Inflammatory macrophage treated with lipopolysaccharide for 1 hour (primary cell): Measurements from ENCODE around the gene LEAP2.
A peak's percentile ranks its signal among the peaks of the same experiment; 100 is the strongest.
"Not testable (repeated sequence)": the region's sequence is repeated elsewhere in the genome, so short reads cannot be mapped to it uniquely, and the experiment has no call there.

Experiments
- DNase-seq, 2 donors: peaks; one replicate each; pipeline ENCODE4 v3.0.0-alpha.2; 2020 to 2022

The LEAP2 gene

GRCh38 chr5:132841305-132841704 is 32.2 kb upstream of the LEAP2 start:
- peak; percentile 42 to 45 for DNase-seq

- no peak for DNase-seq
Observed at GRCh38 chr5:132848270-132848669, 25.2 kb upstream of the LEAP2 start.

- DNase-seq: no peak
Observed at GRCh38 chr5:132849347-132849746, 24.1 kb upstream of the LEAP2 start.

GRCh38 chr5:132850066-132850465 is 23.4 kb upstream of the LEAP2 start:
- no peak for DNase-seq

- no peak for DNase-seq
Observed at GRCh38 chr5:132853323-132853722, 20.1 kb upstream of the LEAP2 start.

GRCh38 chr5:132853790-132854189 is 19.7 kb upstream of the LEAP2 start:
- DNase-seq: no peak

- no peak for DNase-seq
Observed at GRCh38 chr5:132854301-132854700, 19.2 kb upstream of the LEAP2 start.

- DNase-seq: not testable (repeated sequence)
Observed at GRCh38 chr5:132854992-132855391, 18.5 kb upstream of the LEAP2 start.

GRCh38 chr5:132856011-132856410 is 17.5 kb upstream of the LEAP2 start:
- DNase-seq: no peak

- no peak for DNase-seq
Observed at GRCh38 chr5:132859889-132860437, 13.5 kb upstream of the LEAP2 start.

GRCh38 chr5:132860742-132861141 is 12.7 kb upstream of the LEAP2 start:
- no peak for DNase-seq

- no peak for DNase-seq
Observed at GRCh38 chr5:132865668-132866341, 7.7 kb upstream of the LEAP2 start.

GRCh38 chr5:132866342-132867045 is 7.0 kb upstream of the LEAP2 start, which contains the start of the genes GDF9 and UQCRQ:
Gene GDF9, minus strand, starts transcription at chr5:132866469. Its CDS starts 1,936 bp downstream, at chr5:132864533.
Gene UQCRQ, plus strand, starts transcription at chr5:132866642. Its CDS starts 240 bp downstream, at chr5:132866882.
- DNase-seq: peak; percentile 99 to 100

GRCh38 chr5:132867046-132867451 is 6.4 kb upstream of the LEAP2 start:
- no peak for DNase-seq

GRCh38 chr5:132868754-132869153 is 4.7 kb upstream of the LEAP2 start:
- no peak for DNase-seq

- DNase-seq: no peak
Observed at GRCh38 chr5:132870801-132871200, 2.7 kb upstream of the LEAP2 start.

- DNase-seq: no peak
Observed at GRCh38 chr5:132871459-132872284, 1.8 kb upstream of the LEAP2 start.

- DNase-seq: no peak
Observed at GRCh38 chr5:132872788-132873118, 715 bp upstream of the LEAP2 start.

GRCh38 chr5:132873930-132874271 is 433 bp downstream of the LEAP2 start:
- DNase-seq: no peak

GRCh38 chr5:132876020-132876759 is 2.7 kb downstream of the LEAP2 start:
- no peak for DNase-seq

- DNase-seq: no peak
Observed at GRCh38 chr5:132877466-132877865, 4.0 kb downstream of the LEAP2 start.

GRCh38 chr5:132877938-132878337 is 4.5 kb downstream of the LEAP2 start:
- no peak for DNase-seq
